B cell (primary cell): Measurements from ENCODE around the gene GDF9.

Experiments
- EZH2 ChIP-seq: IDR thresholded peaks from 2 replicates; pipeline ENCODE4 v1.6.1; 2012; ENCODE audit warnings: borderline replicate concordance, low read depth, mild to moderate bottlenecking, moderate library complexity, low read length; ENCODE audit not compliant: insufficient read depth, poor library complexity, severe bottlenecking
- TF ChIP-seq, protein P1 (sequence below): fragments of 200-600 bp; IDR thresholded peaks from one replicate; pipeline ENCODE4 v1.8.0; 2022; ENCODE audit warnings: antibody characterized with exemption, mild to moderate bottlenecking

DNA sequence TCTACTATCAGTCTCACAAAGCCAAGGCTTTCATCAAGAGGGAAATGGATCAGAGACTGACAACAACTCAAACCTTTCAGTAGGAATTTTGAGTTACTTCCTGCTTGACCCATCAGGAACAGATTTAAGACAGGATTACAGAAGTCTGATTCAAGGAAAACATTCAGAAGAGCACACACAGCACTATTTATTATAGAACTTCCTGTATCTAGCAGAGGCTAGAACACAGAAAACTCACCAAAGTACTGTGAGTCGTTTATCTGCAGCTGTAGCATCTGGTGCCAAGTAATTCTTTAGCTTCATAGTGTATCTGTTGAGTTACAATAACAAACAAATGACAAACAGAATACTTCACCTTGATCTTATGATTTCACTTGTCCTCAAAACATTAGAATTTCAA is 21.0 kb upstream of the GDF9 start:
- TF ChIP-seq, protein P1, sequence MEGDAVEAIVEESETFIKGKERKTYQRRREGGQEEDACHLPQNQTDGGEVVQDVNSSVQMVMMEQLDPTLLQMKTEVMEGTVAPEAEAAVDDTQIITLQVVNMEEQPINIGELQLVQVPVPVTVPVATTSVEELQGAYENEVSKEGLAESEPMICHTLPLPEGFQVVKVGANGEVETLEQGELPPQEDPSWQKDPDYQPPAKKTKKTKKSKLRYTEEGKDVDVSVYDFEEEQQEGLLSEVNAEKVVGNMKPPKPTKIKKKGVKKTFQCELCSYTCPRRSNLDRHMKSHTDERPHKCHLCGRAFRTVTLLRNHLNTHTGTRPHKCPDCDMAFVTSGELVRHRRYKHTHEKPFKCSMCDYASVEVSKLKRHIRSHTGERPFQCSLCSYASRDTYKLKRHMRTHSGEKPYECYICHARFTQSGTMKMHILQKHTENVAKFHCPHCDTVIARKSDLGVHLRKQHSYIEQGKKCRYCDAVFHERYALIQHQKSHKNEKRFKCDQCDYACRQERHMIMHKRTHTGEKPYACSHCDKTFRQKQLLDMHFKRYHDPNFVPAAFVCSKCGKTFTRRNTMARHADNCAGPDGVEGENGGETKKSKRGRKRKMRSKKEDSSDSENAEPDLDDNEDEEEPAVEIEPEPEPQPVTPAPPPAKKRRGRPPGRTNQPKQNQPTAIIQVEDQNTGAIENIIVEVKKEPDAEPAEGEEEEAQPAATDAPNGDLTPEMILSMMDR, result no peak
- no peak for TF ChIP-seq EZH2
